Stimulated activated CD4-positive, alpha-beta T cell treated with anti-CD3 and anti-CD28 coated beads, TNF-alpha, amount 100 ng/mL, for 1 hour (primary cell): ENCODE results near the gene EXT2.
A peak's percentile ranks its signal among the peaks of the same experiment; 100 is the strongest.

Source experiments
- DNase-seq, 3 donors: peaks; one replicate each; pipeline ENCODE4 v3.0.0-alpha.2; 2020; ENCODE audit warnings: low read depth in 3 of 3, low spot score in 1 of 3

Gene EXT2

GRCh38 chr11:44095506-44096359 lies at the start of gene EXT2:
EXT2 (plus strand) TSS chr11:44095678; CDS start chr11:44107713, 12,035 bp downstream.
- peak; percentile 72 to 78 (median 72) for DNase-seq

DNA sequence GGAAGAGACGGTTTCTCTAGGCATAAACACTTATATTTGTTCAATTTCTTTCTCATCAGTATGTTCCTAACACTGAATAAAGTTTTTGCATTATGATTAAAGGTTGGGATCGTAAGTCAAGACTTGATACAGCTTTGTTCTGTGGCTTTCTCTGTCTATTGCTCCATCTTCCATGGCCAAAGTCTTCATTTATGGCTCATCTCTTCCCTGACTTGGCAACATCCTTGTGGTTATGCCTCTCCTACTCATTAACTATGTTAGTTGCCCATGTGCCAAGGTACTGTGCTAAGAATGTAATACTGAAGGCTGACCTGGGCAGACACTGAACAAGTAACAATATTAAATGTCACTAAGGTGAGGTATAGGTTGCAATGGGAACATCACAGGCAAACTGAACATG lies 49.3 kb upstream of the EXT2 start:
- no peak for DNase-seq

DNA sequence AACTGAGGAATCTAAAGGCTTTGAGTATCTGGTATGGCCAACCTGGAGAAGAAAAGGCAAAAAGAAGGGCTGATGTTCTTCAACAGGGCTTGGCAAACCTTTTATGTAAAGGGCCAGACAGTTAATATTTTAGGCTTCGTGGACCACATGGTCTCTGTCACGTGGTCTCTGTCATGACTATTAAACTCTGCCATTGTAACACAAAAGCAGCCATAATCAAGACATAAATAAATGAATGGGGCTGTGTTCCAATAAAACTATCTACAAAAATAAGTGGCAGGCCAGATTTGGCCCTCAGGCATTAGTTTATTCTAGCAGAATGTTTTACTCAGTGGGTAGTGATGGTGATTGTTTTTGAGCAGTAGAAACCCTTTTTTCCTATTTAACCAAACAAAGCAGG lies 48.2 kb upstream of the EXT2 start:
- DNase-seq: no peak

- no peak for DNase-seq
These were observed 47.5 kb upstream of the EXT2 start, which contains the start of gene ACCSL for GRCh38 chr11:44047931-44048431. ACCSL (plus strand) TSS chr11:44047981; CDS start chr11:44048037, 56 bp downstream.

GRCh38 chr11:44049832-44050231 lies 45.6 kb upstream of the EXT2 start:
- DNase-seq: no peak

- no peak for DNase-seq
These were observed 44.3 kb upstream of the EXT2 start for GRCh38 chr11:44051171-44051570.

DNA sequence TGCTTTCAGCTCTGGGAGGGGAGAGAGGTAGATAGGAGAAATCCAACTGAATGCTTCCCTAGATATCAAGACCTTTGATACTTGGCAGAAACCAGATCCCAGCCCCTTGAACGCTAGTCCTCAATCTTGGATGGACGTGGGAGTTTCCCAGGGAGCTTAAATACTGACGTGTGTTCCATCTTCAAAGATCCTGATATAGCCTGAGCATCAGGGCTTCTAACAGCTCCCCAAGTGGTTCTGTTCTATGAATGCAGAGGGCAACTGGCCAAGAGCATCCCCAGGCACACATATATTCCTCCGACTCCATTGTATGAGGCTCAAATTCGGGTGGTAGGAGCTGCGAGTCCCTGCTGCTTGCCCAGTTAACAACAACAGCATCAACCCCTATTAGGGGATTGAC lies 38.1 kb upstream of the EXT2 start:
- no peak for DNase-seq

- DNase-seq: no peak
These were observed 37.2 kb upstream of the EXT2 start for GRCh38 chr11:44058275-44058674.

DNA sequence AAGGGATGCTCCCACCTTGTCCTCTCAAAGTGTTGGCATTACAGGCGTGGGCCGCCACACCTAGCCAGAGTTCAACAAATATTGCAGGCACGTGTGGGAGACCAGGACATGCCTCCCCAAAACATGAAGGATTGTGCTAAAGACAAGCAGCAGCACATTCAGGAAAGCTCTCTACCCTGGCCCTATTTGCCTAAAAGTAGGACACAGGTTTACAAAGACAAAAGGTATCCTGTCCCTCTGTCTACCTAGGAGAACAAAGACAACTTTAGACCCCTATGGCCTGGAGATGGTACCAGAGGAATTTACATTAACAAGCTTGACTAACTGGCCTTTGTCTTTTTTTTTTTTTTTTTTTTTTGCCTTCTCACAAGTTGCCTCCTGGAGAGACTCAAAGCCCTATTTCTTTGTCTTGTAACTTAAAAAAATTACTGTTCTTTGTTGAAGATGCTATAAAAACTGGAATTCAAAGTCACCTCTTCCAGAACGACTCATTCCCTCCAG lies 30.3 kb upstream of the EXT2 start:
- no peak for DNase-seq

GRCh38 chr11:44065841-44066731 lies 29.4 kb upstream of the EXT2 start, which contains the start of gene ACCS:
ACCS (plus strand) TSS chr11:44066270; CDS start chr11:44067628, 1,358 bp downstream.
- peak; percentile 50 to 73 (median 66) for DNase-seq

DNA sequence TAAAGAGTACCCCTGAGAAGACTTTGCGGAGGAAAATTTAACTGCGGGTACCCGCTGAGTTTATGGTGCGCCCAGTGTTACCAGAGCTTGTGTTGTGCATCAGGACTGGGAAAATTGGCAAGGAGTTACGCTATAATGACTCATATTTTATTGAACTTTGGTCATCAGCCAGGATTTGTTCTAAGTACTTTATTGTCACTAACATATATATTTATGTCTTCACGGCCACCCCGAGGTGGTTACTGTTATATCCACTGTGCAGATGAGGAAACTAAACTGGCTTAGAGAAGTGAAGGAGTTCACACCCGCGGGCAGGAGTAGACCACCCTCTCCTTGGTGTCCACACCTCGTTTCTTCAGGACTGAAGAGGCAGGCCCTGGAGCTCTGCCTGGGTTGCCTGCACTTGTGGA lies 28.7 kb upstream of the EXT2 start:
- DNase-seq: no peak

GRCh38 chr11:44067266-44067665 lies 28.2 kb upstream of the EXT2 start:
- DNase-seq: no peak

GRCh38 chr11:44068180-44068579 lies 27.3 kb upstream of the EXT2 start:
- DNase-seq: no peak

GRCh38 chr11:44071157-44071556 lies 24.3 kb upstream of the EXT2 start:
- no peak for DNase-seq

- no peak for DNase-seq
These were observed 22.5 kb upstream of the EXT2 start for GRCh38 chr11:44072757-44073658.

- no peak for DNase-seq
These were observed 16.7 kb upstream of the EXT2 start for GRCh38 chr11:44078794-44079193.

DNA sequence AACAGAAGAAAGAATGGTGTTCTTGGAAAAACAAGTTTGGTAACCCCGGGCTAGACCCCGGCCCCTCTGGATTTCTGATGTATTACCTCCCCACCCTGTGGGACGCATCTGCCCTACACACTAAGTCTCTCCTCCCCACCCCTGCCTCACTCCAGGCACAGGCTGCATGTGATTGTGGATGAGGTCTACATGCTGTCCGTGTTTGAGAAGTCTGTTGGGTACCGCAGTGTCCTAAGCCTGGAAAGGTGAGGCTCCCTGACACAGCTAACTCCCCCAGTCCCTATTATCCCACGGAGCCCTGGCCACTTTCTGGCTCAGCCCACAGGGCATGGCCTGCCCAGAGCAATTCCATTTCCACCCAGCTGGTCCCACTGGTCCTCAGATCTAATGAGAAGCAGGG lies 16.1 kb upstream of the EXT2 start:
- DNase-seq: no peak

- no peak for DNase-seq
These were observed 14.5 kb upstream of the EXT2 start for GRCh38 chr11:44080951-44081350.

DNA sequence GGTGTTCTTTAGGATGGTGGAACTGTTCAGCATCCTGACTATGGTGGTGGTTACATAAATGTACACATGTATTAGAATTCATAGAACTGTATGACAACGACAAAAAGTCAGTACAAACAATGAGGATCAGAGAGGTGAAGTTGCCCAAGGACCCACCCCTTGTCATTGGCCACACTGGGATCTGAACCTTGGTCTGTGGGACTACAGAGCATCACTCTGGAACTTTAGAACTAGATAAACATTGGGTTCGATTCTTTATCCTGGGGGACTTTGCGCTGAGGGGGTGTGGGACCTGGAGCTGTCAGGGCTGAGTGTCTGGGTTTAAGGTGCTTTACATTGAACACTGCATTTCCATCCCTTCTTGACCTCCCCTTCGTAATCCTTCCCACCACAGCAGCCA lies 12.8 kb upstream of the EXT2 start:
- DNase-seq: no peak

DNA sequence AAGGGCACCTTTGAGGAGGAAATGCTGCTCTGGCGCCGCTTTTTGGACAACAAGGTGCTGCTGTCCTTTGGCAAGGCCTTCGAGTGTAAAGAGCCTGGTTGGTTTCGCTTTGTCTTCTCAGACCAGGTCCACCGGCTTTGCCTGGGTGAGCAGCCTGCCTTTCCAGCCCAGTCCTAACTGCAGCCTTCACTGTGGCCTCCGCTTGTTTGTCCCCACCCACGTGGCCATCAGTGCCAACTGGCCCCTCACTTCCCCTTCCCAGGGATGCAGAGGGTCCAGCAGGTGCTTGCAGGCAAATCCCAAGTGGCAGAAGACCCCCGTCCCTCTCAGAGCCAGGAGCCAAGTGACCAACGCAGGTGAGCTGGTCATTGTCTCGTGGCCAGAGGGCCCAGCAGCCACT lies 12.0 kb upstream of the EXT2 start:
- no peak for DNase-seq
